Measurements from ENCODE around the gene NCAM1. TPM values are rescaled to one million over a fixed set of nuclear protein-coding genes. Genes with fewer than 3 reads are reported as not detected.

Gene NCAM1
- total and polyA plus RNA-seq, 2 of the 13 experiments (the other 11 are each of a cell fraction or from before 2014, with no cell fraction given): 0.05 TPM; not detected in 1

DNA sequence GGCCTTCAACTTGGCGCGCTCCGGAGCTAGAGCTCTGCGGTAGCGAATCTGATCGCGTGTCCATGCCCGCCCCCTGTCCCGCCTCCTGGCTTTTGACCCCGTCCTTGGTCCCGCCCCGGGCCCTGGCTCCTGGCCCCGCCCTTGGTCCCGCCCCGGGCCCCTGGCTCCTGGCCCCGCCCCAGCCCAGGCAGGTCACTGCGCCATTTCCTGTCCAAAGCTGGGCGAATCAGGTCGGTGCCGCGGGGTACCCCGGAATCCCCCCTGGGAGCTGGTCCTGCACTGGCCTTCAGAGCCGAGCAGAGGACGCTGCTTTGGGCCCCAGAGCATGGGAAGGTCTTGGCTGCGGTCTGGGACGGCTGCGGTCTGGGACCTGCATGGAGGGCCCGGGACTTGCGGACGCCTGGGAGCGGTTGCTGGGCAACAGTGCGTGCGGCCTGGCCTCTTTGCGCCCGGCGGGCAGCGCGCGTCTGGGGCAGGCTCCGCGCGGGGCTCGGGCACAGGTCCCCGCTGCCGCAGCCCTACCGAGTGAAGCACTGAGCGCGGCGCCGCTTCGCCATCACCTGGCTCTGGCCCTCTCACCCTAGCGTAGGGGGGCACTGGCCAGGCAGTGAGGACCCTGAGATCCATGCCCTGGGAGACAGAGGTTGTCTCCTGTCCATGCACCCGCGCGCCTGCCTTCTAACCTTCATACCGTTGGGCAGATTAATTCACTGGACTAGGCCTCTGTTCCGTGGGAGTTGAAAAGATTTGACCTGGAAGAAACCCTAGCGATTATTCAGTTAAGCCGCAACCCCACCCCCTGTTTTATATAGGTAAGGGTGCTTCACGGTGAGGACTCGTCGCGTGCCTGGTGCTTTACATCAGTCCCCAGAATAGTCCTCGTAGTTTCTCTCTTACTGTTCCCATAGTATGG is 353.4 kb downstream of the NCAM1 start, which contains the start of gene TTC12 (continued):
- TF ChIP-seq, protein P1, sequence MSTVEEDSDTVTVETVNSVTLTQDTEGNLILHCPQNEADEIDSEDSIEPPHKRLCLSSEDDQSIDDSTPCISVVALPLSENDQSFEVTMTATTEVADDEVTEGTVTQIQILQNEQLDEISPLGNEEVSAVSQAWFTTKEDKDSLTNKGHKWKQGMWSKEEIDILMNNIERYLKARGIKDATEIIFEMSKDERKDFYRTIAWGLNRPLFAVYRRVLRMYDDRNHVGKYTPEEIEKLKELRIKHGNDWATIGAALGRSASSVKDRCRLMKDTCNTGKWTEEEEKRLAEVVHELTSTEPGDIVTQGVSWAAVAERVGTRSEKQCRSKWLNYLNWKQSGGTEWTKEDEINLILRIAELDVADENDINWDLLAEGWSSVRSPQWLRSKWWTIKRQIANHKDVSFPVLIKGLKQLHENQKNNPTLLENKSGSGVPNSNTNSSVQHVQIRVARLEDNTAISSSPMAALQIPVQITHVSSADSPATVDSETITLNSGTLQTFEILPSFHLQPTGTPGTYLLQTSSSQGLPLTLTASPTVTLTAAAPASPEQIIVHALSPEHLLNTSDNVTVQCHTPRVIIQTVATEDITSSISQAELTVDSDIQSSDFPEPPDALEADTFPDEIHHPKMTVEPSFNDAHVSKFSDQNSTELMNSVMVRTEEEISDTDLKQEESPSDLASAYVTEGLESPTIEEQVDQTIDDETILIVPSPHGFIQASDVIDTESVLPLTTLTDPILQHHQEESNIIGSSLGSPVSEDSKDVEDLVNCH (CRISPR knock-in tag; IDR thresholded peaks at IDR 0.05): no peak
- TF ChIP-seq ZNF788 (CRISPR knock-in tag; IDR thresholded peaks at IDR 0.05; ENCODE audit: borderline replicate concordance): peak; percentile 52; the same call in 1 of the 2 replicates
- TF ChIP-seq ZFP62 (CRISPR knock-in tag; IDR thresholded peaks at IDR 0.05): no peak
- TF ChIP-seq SIX1 (CRISPR knock-in tag; IDR thresholded peaks at IDR 0.05; ENCODE audit: borderline replicate concordance): no peak
- TF ChIP-seq ZNF629 (CRISPR knock-in tag; conservative IDR thresholded peaks at IDR 0.05): no peak
- TF ChIP-seq ZNF430 (CRISPR knock-in tag; IDR thresholded peaks at IDR 0.05): peak; percentile 72; the same call in 1 of the 2 replicates
- no peak for TF ChIP-seq BRD4 (CRISPR knock-in tag; IDR thresholded peaks at IDR 0.05)
- 0 out of 2 replicates have a peak, but pooled peaks have one; percentile 37 for TF ChIP-seq ZNF569 (CRISPR knock-in tag; IDR thresholded peaks at IDR 0.05; ENCODE audit: borderline replicate concordance)
- no peak for TF ChIP-seq ZNF17 (CRISPR knock-in tag; IDR thresholded peaks at IDR 0.05)
- peak; percentile 59; the same call in 1 of the 2 replicates for TF ChIP-seq ZHX1 (CRISPR knock-in tag; IDR thresholded peaks at IDR 0.05; ENCODE audit: low read depth)
- TF ChIP-seq, protein P2, sequence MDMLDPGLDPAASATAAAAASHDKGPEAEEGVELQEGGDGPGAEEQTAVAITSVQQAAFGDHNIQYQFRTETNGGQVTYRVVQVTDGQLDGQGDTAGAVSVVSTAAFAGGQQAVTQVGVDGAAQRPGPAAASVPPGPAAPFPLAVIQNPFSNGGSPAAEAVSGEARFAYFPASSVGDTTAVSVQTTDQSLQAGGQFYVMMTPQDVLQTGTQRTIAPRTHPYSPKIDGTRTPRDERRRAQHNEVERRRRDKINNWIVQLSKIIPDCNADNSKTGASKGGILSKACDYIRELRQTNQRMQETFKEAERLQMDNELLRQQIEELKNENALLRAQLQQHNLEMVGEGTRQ (IDR thresholded peaks at IDR 0.05; ENCODE audit: low read depth, low read length): no peak
- TF ChIP-seq, protein P2 (CRISPR knock-in tag; IDR thresholded peaks at IDR 0.05; ENCODE audit: borderline replicate concordance): peak; percentile 35; the same call in 1 of the 2 replicates
- no peak for TF ChIP-seq PLRG1 (conservative IDR thresholded peaks at IDR 0.05)
- TF ChIP-seq, protein P3, sequence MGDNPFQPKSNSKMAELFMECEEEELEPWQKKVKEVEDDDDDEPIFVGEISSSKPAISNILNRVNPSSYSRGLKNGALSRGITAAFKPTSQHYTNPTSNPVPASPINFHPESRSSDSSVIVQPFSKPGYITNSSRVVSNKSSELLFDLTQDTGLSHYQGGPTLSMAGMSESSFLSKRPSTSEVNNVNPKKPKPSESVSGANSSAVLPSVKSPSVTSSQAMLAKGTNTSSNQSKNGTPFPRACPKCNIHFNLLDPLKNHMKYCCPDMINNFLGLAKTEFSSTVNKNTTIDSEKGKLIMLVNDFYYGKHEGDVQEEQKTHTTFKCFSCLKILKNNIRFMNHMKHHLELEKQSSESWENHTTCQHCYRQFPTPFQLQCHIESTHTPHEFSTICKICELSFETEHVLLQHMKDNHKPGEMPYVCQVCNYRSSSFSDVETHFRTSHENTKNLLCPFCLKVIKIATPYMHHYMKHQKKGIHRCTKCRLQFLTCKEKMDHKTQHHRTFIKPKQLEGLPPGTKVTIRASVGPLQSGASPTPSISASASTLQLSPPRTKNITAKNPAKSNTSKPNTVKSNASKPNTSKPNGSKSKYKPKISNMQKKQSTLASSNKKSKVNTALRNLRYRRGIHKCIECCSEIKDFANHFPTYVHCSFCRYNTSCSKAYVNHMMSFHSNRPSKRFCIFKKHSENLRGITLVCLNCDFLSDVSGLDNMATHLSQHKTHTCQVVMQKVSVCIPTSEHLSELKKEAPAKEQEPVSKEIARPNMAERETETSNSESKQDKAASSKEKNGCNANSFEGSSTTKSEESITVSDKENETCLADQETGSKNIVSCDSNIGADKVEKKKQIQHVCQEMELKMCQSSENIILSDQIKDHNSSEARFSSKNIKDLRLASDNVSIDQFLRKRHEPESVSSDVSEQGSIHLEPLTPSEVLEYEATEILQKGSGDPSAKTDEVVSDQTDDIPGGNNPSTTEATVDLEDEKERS (CRISPR knock-in tag; IDR thresholded peaks at IDR 0.05): peak; percentile 50; the same call in 1 of the 2 replicates
- peak; percentile 52; the same call in 1 of the 2 replicates for TF ChIP-seq ETV6 (CRISPR knock-in tag; conservative IDR thresholded peaks at IDR 0.05)
